ENCODE data around the gene RBPJL.
"Not testable (repeated sequence)": the region's sequence is repeated elsewhere in the genome, so short reads cannot be mapped to it uniquely, and the experiment has no call there.

Gene RBPJL

GRCh38 chr20:45343532-45344167, 37.0 kb downstream of the RBPJL start:
- DNase-seq, result no peak

GRCh38 chr20:45344168-45344860, 37.7 kb downstream of the RBPJL start:
- peak in 1 of 2 donors; percentile 58 for DNase-seq

GRCh38 chr20:45345104-45345936, 38.7 kb downstream of the RBPJL start:
- DNase-seq, result no peak

DNA sequence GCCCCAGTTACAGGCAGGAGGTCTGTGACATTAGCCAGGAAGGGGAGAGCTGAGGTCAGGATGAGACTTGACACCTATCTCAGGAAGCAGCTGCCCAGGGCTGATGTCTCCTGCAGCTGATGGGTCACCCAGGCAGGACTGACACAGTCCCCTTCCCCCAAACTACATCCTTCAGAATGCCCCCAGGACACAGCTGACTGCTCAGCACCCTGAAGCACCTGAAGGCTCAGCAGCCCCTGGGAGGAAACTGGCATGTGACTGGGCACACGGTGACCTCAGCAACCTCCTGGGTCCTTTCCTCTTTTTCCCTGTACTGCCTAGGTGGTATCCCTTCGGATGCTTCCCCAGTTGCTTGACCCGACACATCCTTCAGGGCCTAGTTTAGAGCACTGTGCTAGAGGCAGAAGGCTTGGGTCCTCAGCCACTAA, 39.7 kb downstream of the RBPJL start:
- DNase-seq, result no peak

GRCh38 chr20:45346851-45347250, 40.2 kb downstream of the RBPJL start:
- no peak for DNase-seq

- no peak for DNase-seq
Measured at GRCh38 chr20:45347297-45347935, 40.8 kb downstream of the RBPJL start.

GRCh38 chr20:45347936-45348778, 41.5 kb downstream of the RBPJL start, which contains the start of gene SDC4:
Gene SDC4, minus strand, starts transcription at chr20:45348424. Its CDS starts 40 bp downstream, at chr20:45348384.
- DNase-seq, result peak; percentile 55 to 71

GRCh38 chr20:45350217-45350616, 43.6 kb downstream of the RBPJL start:
- DNase-seq, result no peak

GRCh38 chr20:45350795-45351194, 44.2 kb downstream of the RBPJL start:
- not testable (repeated sequence) for DNase-seq

GRCh38 chr20:45352729-45353128, 46.1 kb downstream of the RBPJL start:
- DNase-seq, result no peak

DNA sequence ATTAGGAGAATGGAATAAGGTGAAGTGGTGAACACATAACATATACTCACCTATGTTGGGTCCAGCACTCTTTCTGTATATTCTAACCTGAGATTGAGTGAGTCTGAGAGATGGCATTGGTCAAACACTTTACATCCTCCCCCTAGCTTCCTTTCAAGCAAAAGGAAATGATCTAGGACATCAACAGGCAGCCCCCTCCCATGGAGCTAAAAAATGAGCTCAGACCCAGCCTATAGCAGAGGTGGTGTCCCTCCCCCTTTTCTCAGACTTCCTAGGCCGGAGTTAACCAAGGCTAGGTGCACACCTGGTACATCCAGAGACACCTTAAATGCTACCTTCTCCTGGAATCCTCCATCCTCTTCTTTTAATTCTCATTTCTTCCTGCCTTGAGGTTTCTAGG, 47.1 kb downstream of the RBPJL start:
- DNase-seq, result no peak

GRCh38 chr20:45354423-45355208, 48.0 kb downstream of the RBPJL start:
- no peak for DNase-seq

DNA sequence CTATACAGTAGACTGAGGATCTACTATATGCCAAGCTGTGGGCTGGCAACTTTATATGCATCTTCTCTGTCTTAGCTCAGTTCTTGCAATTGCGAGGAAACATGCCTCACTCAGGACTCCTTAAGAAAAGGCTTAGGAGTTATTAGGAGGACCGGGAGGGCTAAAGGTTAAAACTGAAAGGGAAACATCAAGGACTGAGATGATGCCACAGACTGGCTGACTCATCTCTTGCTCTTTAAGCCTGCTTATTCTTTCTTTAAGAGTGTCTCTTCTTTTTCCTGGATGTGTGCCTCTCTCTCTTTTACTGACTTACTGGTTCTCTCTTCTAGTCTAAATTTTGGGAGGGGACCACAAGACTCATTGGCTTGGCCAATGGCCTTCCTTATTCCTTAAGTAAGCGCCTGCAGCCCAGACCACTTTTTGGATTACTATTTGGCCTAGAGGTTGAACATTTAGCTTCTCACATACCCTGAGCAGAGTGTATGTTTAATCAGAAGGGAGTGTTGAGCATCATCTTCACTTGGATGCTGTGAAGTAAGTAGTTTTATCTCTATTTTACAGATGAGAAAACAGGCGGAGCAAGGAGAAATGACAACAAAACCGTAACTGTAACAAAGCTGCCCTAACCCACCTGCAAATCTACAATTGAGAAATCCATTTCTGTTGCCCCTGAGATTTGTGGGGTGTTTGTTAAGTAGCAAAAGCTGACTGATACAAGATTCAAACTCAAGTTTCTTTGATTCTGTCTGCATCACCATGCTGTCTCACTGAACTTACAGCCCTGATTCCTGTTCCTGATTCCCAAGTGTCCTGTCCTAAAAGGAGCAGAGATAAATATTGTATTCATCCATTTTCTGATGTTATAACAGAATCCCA, 48.8 kb downstream of the RBPJL start:
- DNase-seq, result no peak

DNA sequence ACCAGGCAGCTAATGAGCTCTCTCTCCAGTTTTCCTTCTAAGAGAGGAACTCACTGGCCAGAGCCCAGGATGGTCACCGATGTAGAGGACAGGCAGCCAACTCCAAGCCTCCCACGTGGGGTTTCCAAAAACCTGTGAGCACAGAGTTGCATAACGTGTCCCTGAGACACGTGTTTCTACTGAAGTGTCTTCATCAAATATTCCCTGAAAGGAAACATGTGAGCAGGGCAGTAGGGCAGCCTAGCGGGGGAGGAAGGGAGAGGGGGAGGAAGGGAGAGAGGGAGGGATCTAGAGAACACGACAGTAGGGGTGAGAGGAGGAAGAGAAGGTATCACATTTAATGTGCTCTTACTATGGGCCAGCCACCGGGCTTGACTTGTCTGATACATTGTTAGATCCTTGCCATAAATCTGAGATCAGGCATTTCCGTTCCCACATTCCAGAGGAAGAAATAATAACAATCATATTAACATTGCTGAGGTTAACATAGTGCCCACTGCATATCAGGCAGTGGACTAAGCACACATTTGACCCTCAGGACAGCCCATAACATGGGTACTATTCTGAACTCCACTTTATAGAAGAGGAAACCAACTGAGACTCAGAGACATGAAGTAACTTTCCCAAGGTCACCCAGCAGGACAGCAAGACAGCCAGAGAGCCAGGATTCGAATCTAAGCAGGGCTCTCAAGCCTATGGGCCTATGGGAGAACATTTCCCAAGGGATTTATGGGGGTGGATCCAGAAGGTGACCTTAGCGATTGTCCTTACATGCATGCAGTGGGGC, 51.8 kb downstream of the RBPJL start:
- peak in 1 of 2 donors; percentile 35 for DNase-seq

DNA sequence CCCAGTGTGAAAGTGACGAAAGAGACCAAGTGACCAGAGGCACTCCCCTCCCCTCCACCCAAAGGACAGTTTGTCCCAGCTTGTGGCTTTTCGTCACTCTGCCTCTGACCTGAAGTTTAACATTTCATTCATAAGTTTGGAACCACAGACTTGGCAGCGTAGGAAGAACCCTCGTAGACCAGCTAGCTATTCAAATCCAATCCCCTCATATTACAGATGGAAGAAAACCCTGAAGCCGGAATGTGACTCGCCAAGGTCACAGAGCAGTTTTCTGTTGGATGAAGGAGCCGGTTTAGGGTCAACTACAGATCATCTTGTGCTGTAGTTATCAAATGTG, 52.4 kb downstream of the RBPJL start:
- no peak for DNase-seq

GRCh38 chr20:45359406-45360148, 52.9 kb downstream of the RBPJL start:
- DNase-seq, result no peak

GRCh38 chr20:45361793-45362192, 55.2 kb downstream of the RBPJL start:
- DNase-seq, result no peak

DNA sequence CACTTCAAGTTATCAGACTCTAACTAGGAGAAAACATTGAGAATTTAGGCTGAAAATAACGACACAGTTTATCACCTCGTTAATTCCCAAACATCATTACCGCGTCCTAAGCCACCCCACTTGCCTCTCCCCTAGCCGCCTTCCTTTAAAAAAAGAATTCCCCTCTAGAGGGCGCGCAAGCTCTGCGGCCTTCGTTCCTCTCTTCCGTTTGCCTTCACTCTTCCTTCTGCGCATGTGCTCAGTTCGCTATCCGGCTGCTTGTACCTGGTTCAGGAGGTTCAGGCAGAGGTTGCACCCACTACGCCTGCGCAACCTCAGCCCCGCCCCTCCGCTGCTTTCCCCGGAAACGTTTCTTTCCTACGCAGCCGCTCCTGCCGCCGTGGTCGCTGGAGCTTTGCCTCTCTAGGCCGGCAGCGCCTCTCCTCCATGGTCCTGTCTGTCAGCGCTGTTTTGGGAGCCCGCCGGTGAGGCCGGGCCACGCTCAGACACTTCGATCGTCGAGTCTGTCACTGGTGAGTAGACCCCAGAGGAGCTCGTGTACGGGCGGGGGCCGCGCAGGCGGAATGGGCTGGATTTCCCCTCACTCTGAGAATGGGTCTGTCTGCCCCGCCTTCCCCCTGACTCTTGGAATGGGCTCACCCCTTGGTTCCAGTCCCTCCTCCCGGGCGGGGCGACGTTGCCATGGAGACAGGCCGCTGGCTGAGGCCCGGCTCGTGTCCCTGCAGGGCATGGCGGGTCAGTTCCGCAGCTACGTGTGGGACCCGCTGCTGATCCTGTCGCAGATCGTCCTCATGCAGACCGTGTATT, 56.4 kb downstream of the RBPJL start, which contains the start of gene SYS1:
SYS1 (plus strand) TSS at position 353 of the 807 bp plus-strand sequence; CDS start at position 729, 376 bp downstream.
- DNase-seq, result peak; percentile 99

Measured in CD4-positive, alpha-beta T cell treated with Interleukin-4 for 1 hour (primary cell).